Skeletal muscle satellite cell (primary cell): ENCODE measurements around the gene CTNNAL1.

Experiments used
- H3K27me3 ChIP-seq: 2 replicates; pipeline ENCODE4 v1.7.0; 2013; ENCODE audit warnings: low read length; ENCODE audit not compliant: control insufficient read depth, insufficient read depth
- H3K36me3 ChIP-seq: 2 replicates; pipeline ENCODE4 v1.7.0; 2013; ENCODE audit warnings: mild to moderate bottlenecking, control low read depth, low read length; ENCODE audit not compliant: insufficient read depth
- H3K4me1 ChIP-seq: 2 replicates; pipeline ENCODE4 v1.7.0; 2013; ENCODE audit warnings: low read length; ENCODE audit not compliant: control insufficient read depth, insufficient read depth
- H3K4me2 ChIP-seq: 2 replicates; pipeline ENCODE4 v1.7.0; 2013; ENCODE audit warnings: mild to moderate bottlenecking, low read length
- H3K4me3 ChIP-seq: 2 replicates; pipeline ENCODE4 v1.7.0; 2013; ENCODE audit warnings: low read length
- H3K9ac ChIP-seq: 2 replicates; pipeline ENCODE4 v1.7.0; 2013; ENCODE audit warnings: mild to moderate bottlenecking, low read depth, low read length, moderate library complexity
- H3K9me3 ChIP-seq: replicated peaks from 2 replicates; pipeline ENCODE4 v1.7.0; 2013; ENCODE audit warnings: mild to moderate bottlenecking, control low read depth, low read length

The CTNNAL1 gene

DNA sequence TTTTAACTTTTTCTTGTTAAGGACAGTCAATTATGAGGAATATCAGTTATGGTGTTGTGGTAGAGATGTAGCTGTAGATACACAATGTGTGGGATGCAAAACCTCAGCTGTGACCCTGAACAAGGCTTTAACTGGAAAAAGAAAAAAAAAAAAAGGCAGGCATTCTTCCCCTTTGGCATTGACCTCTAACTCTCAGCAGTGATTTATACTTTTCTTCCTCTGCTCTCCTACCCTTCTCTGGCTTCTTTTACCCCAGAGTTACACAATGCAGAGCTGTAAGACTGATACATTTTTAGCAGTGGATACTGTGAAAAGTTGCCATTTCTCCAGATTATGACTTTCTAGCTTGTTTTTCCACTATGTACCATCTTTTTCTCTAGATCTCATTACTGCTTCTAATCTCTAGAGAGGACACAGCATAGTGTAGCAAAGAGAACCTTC is 2.0 kb downstream of the CTNNAL1 start:
- H3K4me2 ChIP-seq = peak overlapping the region; percentile 87
- H3K4me1 ChIP-seq = peaks cover 33% of the 10 kb centered on the region
- no peaks in the 10 kb centered on the region for H3K36me3 ChIP-seq
- H3K27me3 ChIP-seq = no peaks in the 10 kb centered on the region
- peak overlapping the region; percentile 93 for H3K9ac ChIP-seq
- H3K9me3 ChIP-seq = no peaks in the 10 kb centered on the region
- H3K4me3 ChIP-seq = peak overlapping the region; percentile 76

DNA sequence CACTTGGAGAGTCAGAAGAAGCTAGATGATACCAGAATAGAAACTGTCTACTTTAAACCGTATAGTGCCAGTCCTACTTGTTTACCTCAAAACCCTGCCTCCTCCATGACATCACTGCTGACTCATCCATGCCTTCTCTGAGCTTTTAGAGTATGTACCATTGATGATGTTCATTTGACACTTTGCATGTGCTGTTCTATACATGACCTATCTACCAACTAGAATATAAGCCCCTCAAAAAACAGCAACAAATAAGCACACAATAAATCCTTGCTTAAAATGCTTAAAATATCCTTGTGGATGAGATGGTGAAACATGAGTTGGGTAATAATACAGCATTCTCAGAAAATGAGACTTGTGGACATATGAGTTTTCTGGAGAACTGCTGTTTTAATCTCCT is 2.6 kb downstream of the CTNNAL1 start:
- H3K9ac ChIP-seq = peak overlapping the region; percentile 93
- H3K4me3 ChIP-seq = no peak overlapping the region
- peaks cover 33% of the 10 kb centered on the region for H3K4me1 ChIP-seq
- no peaks in the 10 kb centered on the region for H3K9me3 ChIP-seq
- peak overlapping the region; percentile 87 for H3K4me2 ChIP-seq
- no peaks in the 10 kb centered on the region for H3K27me3 ChIP-seq
- no peaks in the 10 kb centered on the region for H3K36me3 ChIP-seq

DNA sequence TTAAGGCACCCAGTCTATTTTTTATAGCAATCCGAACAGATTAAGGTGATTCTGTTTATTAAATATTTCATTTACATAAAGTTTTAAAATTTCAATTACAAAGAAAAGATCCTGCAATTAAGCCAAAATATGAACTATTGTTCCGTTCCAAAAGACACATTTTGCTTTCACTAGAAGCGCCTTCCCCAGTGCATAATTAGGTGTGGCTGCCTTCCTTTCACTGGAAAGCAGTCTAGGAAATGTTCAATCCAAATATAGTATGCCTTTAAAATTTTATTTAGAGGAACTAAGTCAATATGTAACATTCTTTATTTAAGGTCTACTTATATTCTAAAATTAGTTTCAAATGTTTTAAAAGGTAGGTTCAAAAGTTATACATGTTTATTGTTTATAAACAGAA is 7.6 kb downstream of the CTNNAL1 start:
- H3K36me3 ChIP-seq = peaks cover 4% of the 10 kb centered on the region

DNA sequence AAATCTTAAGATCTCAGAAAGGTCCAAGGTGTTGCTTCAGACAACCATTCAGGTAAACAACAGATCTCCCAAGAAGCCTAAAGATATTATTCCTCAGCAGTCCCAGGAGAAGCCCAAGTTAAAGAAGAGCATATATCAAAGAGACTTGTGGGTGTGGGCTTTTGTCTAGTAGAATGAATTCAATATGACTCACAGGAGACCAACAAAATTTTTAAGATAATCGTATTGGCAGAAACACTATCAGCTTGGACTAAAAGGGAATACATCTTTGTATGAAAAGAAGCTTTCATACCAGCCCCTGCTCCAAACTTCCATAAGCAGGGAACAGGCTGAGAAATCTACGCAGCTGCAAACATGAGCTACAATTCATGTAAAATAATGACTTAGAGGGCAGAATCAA is 10.2 kb downstream of the CTNNAL1 start:
- H3K9ac ChIP-seq = no peak overlapping the region
- peaks cover 6% of the 10 kb centered on the region for H3K4me1 ChIP-seq
- H3K4me2 ChIP-seq = no peak overlapping the region
- peaks cover 4% of the 10 kb centered on the region for H3K36me3 ChIP-seq
- H3K4me3 ChIP-seq = no peak overlapping the region
- peaks cover 11% of the 10 kb centered on the region for H3K9me3 ChIP-seq
- no peaks in the 10 kb centered on the region for H3K27me3 ChIP-seq

More for the DNA sequence above, 7.6 kb downstream of the CTNNAL1 start:
- no peak overlapping the region for H3K9ac ChIP-seq
- H3K9me3 ChIP-seq = peaks cover 11% of the 10 kb centered on the region
- H3K27me3 ChIP-seq = no peaks in the 10 kb centered on the region
- no peak overlapping the region for H3K4me2 ChIP-seq
- H3K4me1 ChIP-seq = peaks cover 11% of the 10 kb centered on the region
- H3K4me3 ChIP-seq = no peak overlapping the region

DNA sequence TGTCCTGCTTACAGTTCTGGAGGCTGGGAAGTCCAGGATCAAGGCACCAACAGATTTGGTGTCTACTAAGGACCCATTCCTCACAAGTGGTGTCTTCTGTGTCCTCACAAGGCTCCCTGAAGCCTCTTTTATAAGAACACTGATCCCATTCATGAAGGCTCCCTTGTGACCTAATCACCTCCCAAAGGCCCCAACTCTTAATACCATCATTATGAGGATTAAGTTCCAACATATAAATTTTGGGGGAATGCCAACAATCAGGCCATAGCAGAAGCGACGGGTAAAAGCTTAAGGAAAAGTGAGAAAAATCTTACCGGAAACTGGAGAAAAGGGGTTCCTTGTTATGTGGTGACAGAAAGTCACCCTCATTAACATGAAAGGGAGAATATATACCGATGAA is 11.2 kb downstream of the CTNNAL1 start:
- no peak overlapping the region for H3K9ac ChIP-seq
- no peak overlapping the region for H3K4me2 ChIP-seq
- H3K4me1 ChIP-seq = peaks cover 6% of the 10 kb centered on the region
- no peak overlapping the region for H3K4me3 ChIP-seq
- H3K36me3 ChIP-seq = peaks cover 8% of the 10 kb centered on the region
- H3K9me3 ChIP-seq = peaks cover 11% of the 10 kb centered on the region
- no peaks in the 10 kb centered on the region for H3K27me3 ChIP-seq

DNA sequence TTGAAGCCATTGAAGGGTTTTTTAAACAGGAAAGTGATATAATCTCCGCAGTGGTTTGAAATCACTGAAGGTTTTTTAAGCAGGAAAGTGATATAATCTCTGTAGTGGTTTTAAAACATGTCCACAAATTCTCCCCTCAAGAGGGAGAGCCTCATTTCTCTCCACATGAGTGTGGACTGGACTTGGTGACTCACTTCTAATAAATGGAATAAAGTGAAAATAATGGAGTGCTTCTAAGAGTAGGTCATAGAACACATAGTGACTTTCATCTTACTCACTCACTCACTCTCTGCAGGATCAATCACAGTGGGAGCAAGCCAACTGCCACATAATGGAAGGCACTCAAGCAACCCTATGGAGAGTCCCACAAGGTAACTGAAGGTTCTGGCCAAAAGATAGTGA is 12.0 kb downstream of the CTNNAL1 start:
- Histone ChIP-seq H3K4me3 (no peak overlapping the region), H3K4me1 (peaks cover 6% of the 10 kb centered on the region), H3K36me3 (peaks cover 8% of the 10 kb centered on the region), H3K27me3 (no peaks in the 10 kb centered on the region), H3K4me2 (peak overlapping the region; percentile 55), H3K9me3 (peaks cover 11% of the 10 kb centered on the region), H3K9ac (no peak overlapping the region)

DNA sequence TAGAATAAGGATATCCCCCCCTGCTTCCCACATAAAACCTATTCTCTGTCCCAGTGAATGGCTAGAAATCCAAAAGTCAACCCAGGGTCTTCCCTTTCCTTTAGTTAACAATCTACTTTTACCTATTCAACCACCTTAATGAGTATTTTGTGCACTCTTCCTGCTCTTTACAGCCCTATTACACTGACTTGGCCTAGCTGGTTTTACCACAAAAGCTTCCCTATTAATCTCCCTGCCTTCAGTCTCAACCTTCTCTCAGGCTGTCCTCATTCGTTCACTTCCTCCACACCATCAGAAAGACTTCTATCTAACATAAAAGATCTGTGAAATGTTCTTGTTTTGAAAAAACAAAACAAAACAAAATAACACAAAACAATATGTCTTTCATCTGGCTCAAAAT is 16.2 kb downstream of the CTNNAL1 start:
- Histone ChIP-seq H3K4me2 (no peak overlapping the region), H3K4me1 (peaks cover 6% of the 10 kb centered on the region), H3K27me3 (no peaks in the 10 kb centered on the region), H3K9me3 (no peaks in the 10 kb centered on the region), H3K4me3 (no peak overlapping the region), H3K36me3 (peaks cover 4% of the 10 kb centered on the region), H3K9ac (no peak overlapping the region)

DNA sequence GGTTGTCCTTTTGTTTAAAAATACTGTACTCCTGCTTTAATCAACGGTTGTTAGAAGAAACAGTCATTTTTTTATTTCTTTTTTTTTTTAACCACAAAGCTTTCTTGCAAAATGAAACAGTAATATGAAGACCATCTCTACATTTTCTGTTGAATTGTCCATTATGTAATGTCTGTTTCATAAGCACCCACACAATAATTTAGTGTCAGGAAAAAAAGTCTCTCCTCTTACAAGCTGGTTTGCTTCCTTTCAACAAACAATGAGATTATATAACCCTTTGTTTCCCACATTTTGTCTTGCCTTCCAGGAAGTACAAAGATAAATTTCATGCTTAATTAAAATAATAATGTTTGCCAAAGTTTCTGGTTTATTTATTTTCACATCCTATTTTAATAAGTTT is 16.7 kb downstream of the CTNNAL1 start:
- H3K4me1 ChIP-seq = peaks cover 3% of the 10 kb centered on the region
- peaks cover 4% of the 10 kb centered on the region for H3K36me3 ChIP-seq
- H3K4me3 ChIP-seq = no peak overlapping the region

DNA sequence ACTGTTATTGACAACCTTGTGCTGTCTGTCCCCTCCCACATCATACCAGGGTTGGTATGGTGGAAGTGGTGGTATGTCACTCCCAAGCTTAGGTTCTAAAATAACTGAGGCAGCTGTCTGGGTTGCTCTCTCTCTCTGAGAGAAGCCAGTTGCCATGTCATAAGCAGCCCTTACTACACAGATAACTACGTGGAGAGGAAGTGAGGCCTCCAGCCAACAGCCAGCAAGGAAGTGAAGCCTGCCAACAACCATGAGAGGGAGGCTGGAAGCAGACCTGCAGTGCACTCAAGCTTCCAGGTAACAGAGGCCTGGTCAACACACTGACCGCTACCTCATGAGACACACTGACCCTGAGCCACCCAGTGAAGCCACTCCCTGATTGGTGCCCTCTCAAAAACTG is 18.6 kb downstream of the CTNNAL1 start:
- Histone ChIP-seq H3K36me3 (peaks cover 11% of the 10 kb centered on the region), H3K4me3 (no peak overlapping the region), H3K9me3 (no peaks in the 10 kb centered on the region), H3K27me3 (no peaks in the 10 kb centered on the region), H3K4me1 (no peaks in the 10 kb centered on the region), H3K9ac (no peak overlapping the region), H3K4me2 (no peak overlapping the region)

More for the DNA sequence above, 16.7 kb downstream of the CTNNAL1 start:
- H3K9me3 ChIP-seq = no peaks in the 10 kb centered on the region
- H3K4me2 ChIP-seq = no peak overlapping the region
- H3K27me3 ChIP-seq = no peaks in the 10 kb centered on the region
- no peak overlapping the region for H3K9ac ChIP-seq

DNA sequence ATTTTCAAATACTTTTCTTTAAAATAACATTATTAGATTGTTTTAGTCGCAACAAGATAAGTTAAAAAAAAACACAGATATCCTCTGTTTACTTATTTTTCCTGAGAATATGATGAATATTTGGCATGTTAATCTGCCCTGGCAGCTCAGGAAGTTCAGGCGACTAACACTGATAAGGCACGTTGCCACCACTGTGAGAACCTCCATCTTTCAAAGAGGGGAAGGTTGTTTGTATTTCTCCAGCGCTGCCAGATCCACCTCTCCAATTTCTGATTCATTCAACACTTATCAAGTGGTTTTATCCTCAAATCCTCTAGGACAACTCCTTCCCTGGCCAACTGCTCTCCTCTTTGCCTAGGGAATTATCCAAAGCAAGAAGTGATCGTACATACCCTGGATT is 21.8 kb downstream of the CTNNAL1 start:
- no peak overlapping the region for H3K4me2 ChIP-seq
- H3K4me3 ChIP-seq = no peak overlapping the region
- H3K9ac ChIP-seq = no peak overlapping the region
- no peaks in the 10 kb centered on the region for H3K27me3 ChIP-seq
- no peaks in the 10 kb centered on the region for H3K9me3 ChIP-seq
- peaks cover 7% of the 10 kb centered on the region for H3K36me3 ChIP-seq
- H3K4me1 ChIP-seq = no peaks in the 10 kb centered on the region

DNA sequence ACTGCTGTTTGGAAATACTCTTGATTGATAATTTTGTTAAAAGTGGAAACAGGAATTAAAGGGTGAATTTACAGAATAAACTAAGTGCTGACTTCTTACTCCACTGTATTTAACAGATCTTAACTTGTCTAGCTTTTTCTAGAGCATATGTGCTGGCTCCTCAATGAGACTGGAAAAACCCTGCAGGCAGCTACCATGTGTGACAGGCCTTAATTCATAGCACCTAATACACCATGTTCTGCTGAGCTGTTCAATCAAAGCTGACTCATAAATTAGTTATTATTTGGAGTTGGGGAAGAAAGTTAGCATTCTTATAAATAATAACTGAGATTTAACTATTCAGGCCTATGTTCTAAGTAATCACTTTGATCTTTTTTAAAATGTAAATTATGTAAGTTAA is 29.4 kb downstream of the CTNNAL1 start:
- H3K36me3 ChIP-seq = peaks cover 23% of the 10 kb centered on the region
- no peaks in the 10 kb centered on the region for H3K27me3 ChIP-seq
- no peak overlapping the region for H3K9ac ChIP-seq
- no peaks in the 10 kb centered on the region for H3K9me3 ChIP-seq
- no peak overlapping the region for H3K4me2 ChIP-seq
- H3K4me3 ChIP-seq = no peak overlapping the region
- H3K4me1 ChIP-seq = no peaks in the 10 kb centered on the region

DNA sequence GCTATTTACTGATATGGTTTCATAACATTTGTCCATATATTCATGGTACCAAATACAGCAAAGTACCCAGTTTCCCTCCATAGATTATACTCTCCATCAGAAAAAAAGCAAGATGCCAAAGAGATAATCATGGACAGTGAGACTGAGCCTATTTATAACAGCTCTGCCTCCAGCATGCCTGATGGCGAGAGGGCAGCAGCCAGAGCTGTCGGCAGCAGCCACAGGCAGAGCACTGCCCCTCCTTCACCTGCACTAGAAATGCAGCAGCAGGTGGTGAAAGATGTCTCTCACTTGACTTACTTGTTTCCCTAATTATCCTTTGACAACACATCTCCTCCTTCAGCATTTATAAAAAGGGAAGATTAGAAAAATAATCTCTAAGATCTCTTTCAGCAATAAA is 32.4 kb downstream of the CTNNAL1 start:
- Histone ChIP-seq H3K27me3 (no peaks in the 10 kb centered on the region), H3K4me2 (no peak overlapping the region), H3K9me3 (no peaks in the 10 kb centered on the region), H3K36me3 (peaks cover 39% of the 10 kb centered on the region), H3K4me1 (no peaks in the 10 kb centered on the region), H3K9ac (no peak overlapping the region), H3K4me3 (no peak overlapping the region)
